GOT3 (cell line): Measurements from ENCODE around the gene TRAFD1.
"Not testable (repeated sequence)": the region's sequence is repeated elsewhere in the genome, so short reads cannot be mapped to it uniquely, and the experiment has no call there.

Experiments
- DNase-seq: peaks from one replicate; lab custom pipeline; 2025; ENCODE audit warnings: mixed read lengths; lab: John Stamatoyannopoulos, UW

Gene TRAFD1, protein sequence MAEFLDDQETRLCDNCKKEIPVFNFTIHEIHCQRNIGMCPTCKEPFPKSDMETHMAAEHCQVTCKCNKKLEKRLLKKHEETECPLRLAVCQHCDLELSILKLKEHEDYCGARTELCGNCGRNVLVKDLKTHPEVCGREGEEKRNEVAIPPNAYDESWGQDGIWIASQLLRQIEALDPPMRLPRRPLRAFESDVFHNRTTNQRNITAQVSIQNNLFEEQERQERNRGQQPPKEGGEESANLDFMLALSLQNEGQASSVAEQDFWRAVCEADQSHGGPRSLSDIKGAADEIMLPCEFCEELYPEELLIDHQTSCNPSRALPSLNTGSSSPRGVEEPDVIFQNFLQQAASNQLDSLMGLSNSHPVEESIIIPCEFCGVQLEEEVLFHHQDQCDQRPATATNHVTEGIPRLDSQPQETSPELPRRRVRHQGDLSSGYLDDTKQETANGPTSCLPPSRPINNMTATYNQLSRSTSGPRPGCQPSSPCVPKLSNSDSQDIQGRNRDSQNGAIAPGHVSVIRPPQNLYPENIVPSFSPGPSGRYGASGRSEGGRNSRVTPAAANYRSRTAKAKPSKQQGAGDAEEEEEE

DNA sequence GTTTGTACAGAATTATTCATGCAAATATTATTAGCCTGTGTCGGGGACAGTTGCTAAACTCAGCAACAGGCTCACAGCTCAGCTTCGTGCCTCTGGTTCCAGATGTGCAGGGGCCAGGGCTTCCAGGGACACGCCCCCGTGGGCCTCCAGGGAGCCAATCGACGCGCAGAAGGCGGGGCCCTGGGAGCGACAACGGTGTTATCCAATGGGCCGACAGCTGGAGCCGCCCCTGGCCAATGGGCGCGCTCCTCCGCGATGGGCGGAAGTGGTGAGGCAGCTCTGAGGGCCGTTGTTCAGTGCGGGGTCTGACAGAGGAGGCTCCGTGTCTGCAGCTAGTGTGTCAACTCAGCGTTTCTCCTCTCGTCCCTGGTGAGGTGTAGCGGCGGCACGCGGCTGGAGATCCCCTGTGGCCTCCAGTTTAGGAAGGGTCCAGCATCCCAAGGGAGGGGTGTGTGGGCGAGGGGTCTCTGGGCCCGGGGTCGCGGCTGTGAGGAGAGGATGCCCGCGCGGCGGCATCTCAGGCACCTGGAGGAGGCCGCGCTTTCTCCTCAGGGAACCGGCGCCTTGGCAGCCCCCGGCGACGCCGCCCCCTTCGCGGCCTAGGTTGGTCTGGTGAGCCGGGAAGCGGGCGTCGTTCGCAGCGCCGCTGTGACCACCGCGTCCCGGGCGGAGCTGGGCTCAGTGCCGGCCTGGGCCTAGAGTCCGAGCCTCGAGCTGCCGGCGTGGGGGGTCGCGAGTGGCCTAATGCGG, at the start of gene TRAFD1:
TRAFD1 (plus strand) TSS at position 311 of the 750 bp plus-strand sequence. CDS start 4,963 bp downstream, outside the sequence.
- peak; percentile 90 for DNase-seq

GRCh38 chr12:112087055-112087850, 38.1 kb upstream of the TRAFD1 start:
- no peak for DNase-seq

DNA sequence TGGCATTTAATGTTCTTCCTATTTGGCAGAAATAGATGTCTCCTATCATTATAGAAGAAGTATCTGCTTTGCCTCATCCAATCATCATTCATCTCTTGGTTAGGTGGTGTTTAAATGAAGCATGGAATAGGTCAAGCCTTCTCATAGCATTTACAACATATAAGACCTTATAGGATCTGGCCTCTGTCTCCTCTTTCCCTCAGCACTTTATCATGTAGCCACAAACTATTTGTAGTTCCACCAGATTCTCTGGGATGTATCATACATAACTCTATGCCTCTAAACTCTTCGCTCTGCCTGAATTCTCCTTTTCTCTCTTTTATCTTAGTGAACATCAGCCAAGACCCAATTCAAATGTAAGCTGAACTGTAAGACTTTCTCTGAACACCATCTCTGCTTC, 37.5 kb upstream of the TRAFD1 start:
- DNase-seq, result no peak

GRCh38 chr12:112091563-112091962, 33.8 kb upstream of the TRAFD1 start:
- DNase-seq, result no peak

- DNase-seq, result no peak
Observed at GRCh38 chr12:112096070-112096469, 29.3 kb upstream of the TRAFD1 start.

- DNase-seq, result no peak
Observed at GRCh38 chr12:112096667-112097066, 28.7 kb upstream of the TRAFD1 start.

DNA sequence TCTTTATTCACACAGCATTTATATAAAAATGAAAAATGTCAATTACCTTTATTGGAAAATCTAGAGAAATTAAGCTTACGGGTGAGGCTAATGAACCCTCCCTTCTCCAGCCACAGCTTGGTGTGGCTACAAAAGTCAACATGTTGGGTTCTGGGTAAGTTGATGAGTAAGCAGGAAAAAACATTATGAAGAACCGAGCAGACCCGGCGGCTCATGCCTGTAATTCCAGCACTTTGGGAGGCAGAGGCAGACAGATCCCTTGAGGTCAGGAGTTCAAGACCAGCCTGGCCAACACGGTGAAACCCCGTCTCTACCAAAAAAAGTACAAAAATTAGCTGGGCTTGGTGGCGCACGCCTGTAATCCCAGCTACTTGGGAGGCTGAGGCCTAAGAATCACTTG, 27.7 kb upstream of the TRAFD1 start:
- DNase-seq, result no peak

- DNase-seq, result not testable (repeated sequence)
Observed at GRCh38 chr12:112100500-112100899, 24.9 kb upstream of the TRAFD1 start.

DNA sequence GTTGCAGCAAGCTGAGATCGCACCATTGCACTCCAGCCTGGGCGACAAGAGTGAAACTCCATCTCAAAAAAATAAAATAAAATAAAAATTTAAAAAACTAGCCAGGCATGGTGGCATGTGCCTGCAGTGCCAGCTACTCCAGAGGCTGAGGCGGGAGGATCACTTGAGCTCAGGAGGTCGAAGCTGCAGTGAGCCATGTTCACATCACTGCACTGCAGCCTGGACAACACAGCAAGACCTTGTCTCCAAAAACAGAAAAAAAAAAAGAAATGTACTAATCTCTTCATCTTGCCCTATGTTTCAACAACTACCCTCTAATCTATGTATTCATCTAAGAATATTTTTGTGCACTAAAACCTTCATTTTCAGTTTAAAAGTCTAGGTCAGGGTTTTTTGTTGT, 23.2 kb upstream of the TRAFD1 start:
- no peak for DNase-seq

DNA sequence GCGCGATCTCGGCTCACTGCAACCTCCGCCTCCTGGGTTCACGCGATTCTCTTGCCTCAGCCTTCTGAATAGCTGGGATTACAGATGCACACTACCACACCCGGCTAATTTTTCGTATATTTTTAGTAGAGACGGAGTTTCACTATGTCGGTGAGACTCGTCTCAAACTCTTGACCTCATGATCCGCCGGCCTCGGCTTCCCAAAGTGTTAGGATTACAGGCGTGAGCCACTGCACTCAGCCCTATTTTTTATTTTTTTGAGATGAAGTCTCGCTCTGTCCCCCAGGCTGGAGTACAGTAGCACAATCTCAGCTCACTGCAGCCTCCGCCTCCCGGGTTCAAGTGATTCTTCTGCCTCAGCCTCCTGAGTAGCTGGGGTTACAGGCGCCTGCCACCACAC, 22.6 kb upstream of the TRAFD1 start:
- DNase-seq, result not testable (repeated sequence)

- no peak for DNase-seq
Observed at GRCh38 chr12:112103758-112104503, 21.4 kb upstream of the TRAFD1 start.

DNA sequence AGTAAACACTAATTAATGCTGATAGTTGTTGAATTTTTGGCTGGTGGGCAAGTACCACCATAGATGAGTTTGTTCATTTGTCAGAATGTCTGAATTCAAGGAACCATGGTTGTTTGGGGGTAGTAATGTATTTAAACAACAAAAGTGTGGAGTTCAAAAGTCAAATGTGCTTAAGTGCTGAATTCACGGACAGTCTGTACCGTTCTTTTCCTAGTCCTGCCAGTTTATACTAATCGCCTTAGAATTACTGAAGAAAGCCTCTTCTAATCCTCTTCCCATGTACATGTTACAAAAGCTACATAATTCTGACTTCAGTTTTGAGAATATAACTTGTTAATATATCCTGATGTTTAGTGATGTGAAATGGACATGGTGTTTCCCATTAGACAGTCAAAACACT, 19.5 kb upstream of the TRAFD1 start:
- DNase-seq, result no peak

- DNase-seq, result no peak
Observed at GRCh38 chr12:112107306-112108201, 17.8 kb upstream of the TRAFD1 start.

- peak; percentile 49 for DNase-seq
Observed at GRCh38 chr12:112108202-112109079, 16.9 kb upstream of the TRAFD1 start, which contains the start of gene NAA25. NAA25 (minus strand) TSS chr12:112108783; CDS start chr12:112108773, 10 bp downstream.

DNA sequence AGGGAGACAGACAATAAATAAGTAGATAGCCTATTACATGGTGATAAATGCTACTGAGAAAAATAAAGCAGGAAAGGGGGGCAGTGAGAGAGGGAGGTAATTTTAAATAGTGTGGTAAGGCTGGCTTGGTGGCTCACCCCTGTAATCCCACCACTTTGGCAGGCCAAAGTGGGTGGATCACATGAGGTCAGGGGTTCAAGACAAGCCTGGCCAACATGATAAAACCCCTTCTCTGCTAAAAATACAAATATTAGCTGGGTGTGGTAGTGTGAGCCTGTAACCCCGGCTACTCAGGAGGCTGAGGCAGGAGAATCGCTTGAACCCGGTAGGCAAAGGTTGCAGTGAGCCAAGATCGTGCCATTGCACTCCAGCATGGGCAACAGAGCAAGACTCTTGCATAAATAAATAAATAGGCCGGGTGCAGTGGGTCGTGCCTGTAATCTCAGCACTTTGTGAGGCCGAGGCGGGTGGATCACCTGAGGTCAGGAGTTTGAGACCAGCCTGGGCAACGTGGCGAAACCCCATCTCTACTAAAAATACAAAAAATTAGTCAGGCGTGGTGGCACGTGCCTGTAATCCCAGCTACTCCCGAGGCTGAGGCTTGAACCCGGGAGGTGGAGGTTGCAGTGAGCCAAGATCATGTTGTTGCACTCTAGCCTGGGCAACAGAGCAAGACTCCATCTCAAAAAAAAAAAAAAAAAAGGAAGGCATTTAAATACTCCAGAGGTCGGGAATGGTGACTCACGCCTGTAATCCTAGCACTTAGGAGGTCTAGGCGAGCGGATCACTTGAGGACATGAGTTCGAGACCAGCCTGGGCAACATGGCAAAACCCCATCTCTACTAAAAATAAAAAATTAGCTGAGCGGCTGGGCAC, 14.3 kb upstream of the TRAFD1 start:
- DNase-seq, result not testable (repeated sequence)

GRCh38 chr12:112111931-112112330, 13.4 kb upstream of the TRAFD1 start:
- no peak for DNase-seq

GRCh38 chr12:112112409-112113133, 12.8 kb upstream of the TRAFD1 start:
- no peak for DNase-seq
